WERI-Rb-1 (cell line): ENCODE data around the gene NLGN2.
A peak's percentile ranks its signal among the peaks of the same experiment; 100 is the strongest.

Experiments used
- DNase-seq: peaks from one replicate; pipeline ENCODE4 v3.0.0-alpha.2; 2020
- H3K27ac ChIP-seq: fragments of 250-450 bp; sonication (Bioruptor Pico); 2 replicates; pipeline ENCODE4 v1.5.1; 2020; ENCODE audit warnings: mild to moderate bottlenecking, moderate library complexity
- H3K27me3 ChIP-seq: fragments of 250-450 bp; sonication (Bioruptor Pico); 2 replicates; pipeline ENCODE4 v1.5.1; 2021; ENCODE audit warnings: mild to moderate bottlenecking, low read depth, moderate library complexity; ENCODE audit not compliant: insufficient read depth, severe bottlenecking
- H3K36me3 ChIP-seq: fragments of 250-450 bp; sonication (Bioruptor Pico); 2 replicates; pipeline ENCODE4 v1.5.1; 2020; ENCODE audit warnings: mild to moderate bottlenecking, moderate library complexity
- H3K4me3 ChIP-seq: 2 replicates; pipeline ENCODE4 v1.5.1; 2011; ENCODE audit warnings: low read depth, mild to moderate bottlenecking, control low read depth, low read length
- H3K9me3 ChIP-seq: fragments of 250-450 bp; sonication (Bioruptor Pico); 2 replicates; pipeline ENCODE4 v1.5.1; 2021; ENCODE audit warnings: mild to moderate bottlenecking, moderate library complexity; ENCODE audit not compliant: severe bottlenecking
- CTCF ChIP-seq: IDR thresholded peaks from 2 replicates; pipeline ENCODE4 v1.5.1; 2011; ENCODE audit warnings: low read depth, mild to moderate bottlenecking, control low read depth, inconsistent platforms, low read length

Gene NLGN2

DNA sequence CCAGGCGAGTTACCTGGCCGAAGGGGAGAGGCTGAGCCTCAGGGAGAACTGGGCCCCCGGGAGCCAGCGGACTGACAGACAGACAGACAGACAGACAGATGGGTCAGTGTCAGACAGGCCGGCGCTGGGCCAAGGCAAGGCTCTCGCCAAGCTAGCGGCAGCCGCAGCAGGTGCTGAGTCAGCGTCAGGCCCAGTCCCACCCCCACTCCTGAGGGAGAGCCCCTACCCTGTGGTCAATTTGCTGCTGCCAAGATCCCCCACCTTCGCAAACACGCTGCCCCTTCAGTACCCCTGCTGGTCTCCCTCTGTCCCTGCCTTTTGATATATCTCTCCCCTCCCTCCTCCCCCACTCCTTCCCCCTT, 33.2 kb downstream of the NLGN2 start:
- Histone ChIP-seq H3K27me3 (peaks cover 12% of the 10 kb centered on the region), H3K9me3 (no peaks in the 10 kb centered on the region), H3K27ac (peak overlapping the region; percentile 41), H3K4me3 (peak overlapping the region; percentile 86), H3K36me3 (no peaks in the 10 kb centered on the region)
- peak; percentile 50 for DNase-seq
- no peak for TF ChIP-seq CTCF

GRCh38 chr17:7441266-7441665, 33.6 kb downstream of the NLGN2 start:
- TF ChIP-seq CTCF: no peak
- H3K36me3 ChIP-seq: no peaks in the 10 kb centered on the region
- H3K27me3 ChIP-seq: peaks cover 10% of the 10 kb centered on the region
- no peak for DNase-seq
- H3K4me3 ChIP-seq: no peak overlapping the region
- no peak overlapping the region for H3K27ac ChIP-seq
- no peaks in the 10 kb centered on the region for H3K9me3 ChIP-seq

- H3K27me3 ChIP-seq: peaks cover 7% of the 10 kb centered on the region
Observed at GRCh38 chr17:7442142-7442541, 34.5 kb downstream of the NLGN2 start.

DNA sequence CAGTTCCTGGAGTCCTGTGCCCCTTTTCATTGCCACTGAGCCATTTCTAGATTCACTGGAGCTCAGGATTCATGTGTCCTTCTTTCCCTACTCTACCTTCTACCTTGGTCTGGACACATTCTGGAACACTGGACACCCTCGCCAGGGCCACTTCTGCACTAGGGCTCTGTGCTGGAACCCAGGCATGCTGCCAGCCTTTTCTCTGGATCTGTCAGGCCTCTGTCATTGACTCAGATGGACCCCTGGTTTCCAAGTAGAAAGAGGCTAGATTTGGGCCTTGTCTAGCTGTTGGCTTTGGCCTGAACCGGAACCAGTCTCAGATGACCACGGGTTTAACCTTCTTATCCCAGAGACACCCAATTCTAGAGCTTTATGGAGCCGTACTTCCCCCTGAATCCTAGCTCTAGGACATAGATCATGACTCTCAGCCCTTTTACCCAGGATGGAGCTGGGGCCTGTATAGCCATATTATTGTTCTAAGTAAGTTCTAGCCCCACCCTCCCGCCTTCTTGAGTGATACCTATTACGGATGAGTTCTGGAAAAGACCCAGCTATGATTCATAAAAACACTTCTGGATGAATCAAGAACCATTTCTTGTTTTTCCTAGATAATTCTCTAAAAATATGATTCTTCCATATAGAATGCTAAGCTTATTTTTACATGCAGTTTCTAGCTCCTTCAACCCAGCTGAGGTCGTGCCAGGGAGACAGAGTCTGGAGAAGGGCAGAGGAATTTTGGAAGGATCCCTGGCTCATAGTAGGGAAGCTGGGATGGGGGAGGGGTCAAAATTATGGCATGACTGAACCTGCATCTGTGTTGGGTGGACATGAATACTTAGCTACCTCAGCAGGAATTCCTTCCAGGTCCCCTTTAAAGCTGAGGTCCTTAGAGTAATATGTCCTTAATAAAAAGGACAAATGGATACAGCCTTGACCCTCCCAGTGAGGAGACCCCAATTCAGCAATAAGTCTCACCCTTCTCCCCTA, 36.1 kb downstream of the NLGN2 start:
- Histone ChIP-seq H3K4me3 (no peak overlapping the region), H3K36me3 (no peaks in the 10 kb centered on the region), H3K9me3 (no peaks in the 10 kb centered on the region), H3K27ac (no peak overlapping the region), H3K27me3 (peaks cover 3% of the 10 kb centered on the region)
- no peak for TF ChIP-seq CTCF
- DNase-seq: no peak

More at GRCh38 chr17:7442142-7442541, 34.5 kb downstream of the NLGN2 start:
- H3K27ac ChIP-seq: no peak overlapping the region
- H3K4me3 ChIP-seq: no peak overlapping the region
- no peak for TF ChIP-seq CTCF
- DNase-seq: no peak
- no peaks in the 10 kb centered on the region for H3K36me3 ChIP-seq
- no peaks in the 10 kb centered on the region for H3K9me3 ChIP-seq

- no peaks in the 10 kb centered on the region for H3K36me3 ChIP-seq
- TF ChIP-seq CTCF: no peak
- H3K27ac ChIP-seq: no peak within 1 kb of the TSS
- no peak within 1 kb of the TSS for H3K4me3 ChIP-seq
- no peak for DNase-seq
- H3K9me3 ChIP-seq: no peaks in the 10 kb centered on the region
- H3K27me3 ChIP-seq: no peaks in the 10 kb centered on the region
Observed at GRCh38 chr17:7444682-7445618, 37.3 kb downstream of the NLGN2 start, which contains the start of gene CHRNB1. CHRNB1 (plus strand) TSS chr17:7445061; CDS start chr17:7445128, 67 bp downstream.
